A549 (cell line): ENCODE data around the gene CTNNBL1.

Experiments
- MYC ChIP-seq: IDR thresholded peaks from 2 replicates; pipeline ENCODE4 v1.6.1; 2012; ENCODE audit warnings: mild to moderate bottlenecking, inconsistent platforms, low read length, improper control_type of control experiment, borderline replicate concordance
- NFE2L2 ChIP-seq: fragments of 150-350 bp; conservative IDR thresholded peaks from 2 replicates; pipeline ENCODE4 v1.6.1; 2014; ENCODE audit warnings: low read length
- TF ChIP-seq, protein P1 (sequence below): fragments of >200 bp; sonication (Bioruptor Twin); formaldehyde crosslinking; IDR thresholded peaks from 3 replicates; pipeline ENCODE4 v1.6.1; 2016
- TF ChIP-seq, protein P2 (sequence below): fragments of >200 bp; sonication (Bioruptor Twin); formaldehyde crosslinking; IDR thresholded peaks from 3 replicates; pipeline ENCODE4 v1.5.1; 2016

DNA sequence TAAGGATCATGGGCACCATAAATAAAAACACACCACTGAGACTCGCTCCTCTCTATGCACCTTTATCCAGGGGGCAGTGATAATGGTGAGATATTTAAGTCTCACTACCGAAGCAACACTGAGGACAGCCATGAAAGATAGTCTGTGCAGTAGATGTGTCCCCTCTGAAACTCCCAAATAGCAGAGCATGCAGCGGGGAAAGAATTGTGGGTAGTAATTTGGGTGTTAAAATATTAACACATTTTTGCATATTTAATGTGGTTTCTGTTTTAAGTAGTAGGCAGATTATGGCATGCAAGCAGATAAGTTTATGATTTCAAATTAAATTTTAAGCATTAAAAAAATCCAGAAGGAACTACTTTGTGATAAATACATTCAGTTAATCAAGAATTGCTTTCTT is 82.7 kb downstream of the CTNNBL1 start:
- TF ChIP-seq, protein P1, sequence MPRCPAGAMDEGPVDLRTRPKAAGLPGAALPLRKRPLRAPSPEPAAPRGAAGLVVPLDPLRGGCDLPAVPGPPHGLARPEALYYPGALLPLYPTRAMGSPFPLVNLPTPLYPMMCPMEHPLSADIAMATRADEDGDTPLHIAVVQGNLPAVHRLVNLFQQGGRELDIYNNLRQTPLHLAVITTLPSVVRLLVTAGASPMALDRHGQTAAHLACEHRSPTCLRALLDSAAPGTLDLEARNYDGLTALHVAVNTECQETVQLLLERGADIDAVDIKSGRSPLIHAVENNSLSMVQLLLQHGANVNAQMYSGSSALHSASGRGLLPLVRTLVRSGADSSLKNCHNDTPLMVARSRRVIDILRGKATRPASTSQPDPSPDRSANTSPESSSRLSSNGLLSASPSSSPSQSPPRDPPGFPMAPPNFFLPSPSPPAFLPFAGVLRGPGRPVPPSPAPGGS, result no peak
- TF ChIP-seq, protein P2, sequence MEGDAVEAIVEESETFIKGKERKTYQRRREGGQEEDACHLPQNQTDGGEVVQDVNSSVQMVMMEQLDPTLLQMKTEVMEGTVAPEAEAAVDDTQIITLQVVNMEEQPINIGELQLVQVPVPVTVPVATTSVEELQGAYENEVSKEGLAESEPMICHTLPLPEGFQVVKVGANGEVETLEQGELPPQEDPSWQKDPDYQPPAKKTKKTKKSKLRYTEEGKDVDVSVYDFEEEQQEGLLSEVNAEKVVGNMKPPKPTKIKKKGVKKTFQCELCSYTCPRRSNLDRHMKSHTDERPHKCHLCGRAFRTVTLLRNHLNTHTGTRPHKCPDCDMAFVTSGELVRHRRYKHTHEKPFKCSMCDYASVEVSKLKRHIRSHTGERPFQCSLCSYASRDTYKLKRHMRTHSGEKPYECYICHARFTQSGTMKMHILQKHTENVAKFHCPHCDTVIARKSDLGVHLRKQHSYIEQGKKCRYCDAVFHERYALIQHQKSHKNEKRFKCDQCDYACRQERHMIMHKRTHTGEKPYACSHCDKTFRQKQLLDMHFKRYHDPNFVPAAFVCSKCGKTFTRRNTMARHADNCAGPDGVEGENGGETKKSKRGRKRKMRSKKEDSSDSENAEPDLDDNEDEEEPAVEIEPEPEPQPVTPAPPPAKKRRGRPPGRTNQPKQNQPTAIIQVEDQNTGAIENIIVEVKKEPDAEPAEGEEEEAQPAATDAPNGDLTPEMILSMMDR, result no peak
- TF ChIP-seq MYC (no peak), NFE2L2 (no peak)
